ENCODE data around the gene EVX2.

EVX2 gene

DNA sequence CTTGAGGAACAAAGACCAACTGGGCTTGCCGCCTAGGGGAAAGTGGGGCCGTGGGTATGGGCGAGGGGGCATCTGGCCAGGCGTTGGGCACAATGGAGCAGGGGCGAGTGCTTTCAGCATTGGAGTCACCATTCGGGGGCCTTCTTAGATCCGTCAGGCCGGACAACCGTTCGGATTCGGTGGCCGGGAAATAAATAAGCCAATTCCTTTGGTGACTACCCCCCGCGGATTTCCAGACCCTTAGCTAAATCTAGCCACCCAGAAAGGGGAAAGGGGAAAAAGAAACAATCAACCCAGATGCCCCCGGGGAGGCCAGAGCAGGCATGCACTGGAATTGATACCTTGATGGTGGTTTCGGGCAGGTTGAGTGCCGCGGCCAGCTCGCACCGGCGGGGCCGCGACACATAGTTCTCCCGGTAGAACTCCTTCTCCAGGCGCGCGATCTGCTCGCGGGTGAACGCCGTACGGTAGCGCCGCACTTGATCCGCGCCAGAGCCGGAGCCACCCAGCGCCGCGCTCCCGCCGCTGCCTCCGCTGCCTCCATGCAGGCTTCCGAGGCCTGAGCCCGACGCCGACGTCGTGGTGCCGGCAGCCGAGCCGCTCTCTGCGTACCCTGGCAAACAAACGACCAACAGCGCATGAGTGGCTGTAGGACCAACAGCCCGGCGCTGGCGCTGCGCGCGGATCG lies 1.8 kb downstream of the EVX2 start:
- DNase-seq = no peak

DNA sequence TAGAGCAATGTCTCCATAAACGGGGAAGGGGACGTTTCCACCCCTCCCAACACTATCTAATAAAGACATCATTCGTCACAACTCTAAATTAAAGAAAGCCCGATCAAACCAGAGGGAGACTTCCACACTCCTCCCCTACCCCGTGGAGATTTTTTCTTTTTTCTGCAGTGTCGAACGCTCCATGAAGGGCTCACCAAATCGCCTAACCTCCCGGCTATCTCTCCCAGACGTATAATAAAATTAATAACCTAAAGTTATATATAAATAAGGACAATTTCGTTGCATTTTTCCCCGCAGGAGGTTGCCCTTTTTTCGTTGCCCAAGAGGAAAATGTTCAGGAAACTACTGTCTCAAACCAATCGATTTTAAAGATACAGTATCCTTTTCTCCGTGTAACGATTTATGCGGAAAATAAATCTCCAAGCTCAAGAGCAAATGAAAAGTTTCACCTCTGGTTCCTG lies 2.4 kb downstream of the EVX2 start:
- no peak for DNase-seq

DNA sequence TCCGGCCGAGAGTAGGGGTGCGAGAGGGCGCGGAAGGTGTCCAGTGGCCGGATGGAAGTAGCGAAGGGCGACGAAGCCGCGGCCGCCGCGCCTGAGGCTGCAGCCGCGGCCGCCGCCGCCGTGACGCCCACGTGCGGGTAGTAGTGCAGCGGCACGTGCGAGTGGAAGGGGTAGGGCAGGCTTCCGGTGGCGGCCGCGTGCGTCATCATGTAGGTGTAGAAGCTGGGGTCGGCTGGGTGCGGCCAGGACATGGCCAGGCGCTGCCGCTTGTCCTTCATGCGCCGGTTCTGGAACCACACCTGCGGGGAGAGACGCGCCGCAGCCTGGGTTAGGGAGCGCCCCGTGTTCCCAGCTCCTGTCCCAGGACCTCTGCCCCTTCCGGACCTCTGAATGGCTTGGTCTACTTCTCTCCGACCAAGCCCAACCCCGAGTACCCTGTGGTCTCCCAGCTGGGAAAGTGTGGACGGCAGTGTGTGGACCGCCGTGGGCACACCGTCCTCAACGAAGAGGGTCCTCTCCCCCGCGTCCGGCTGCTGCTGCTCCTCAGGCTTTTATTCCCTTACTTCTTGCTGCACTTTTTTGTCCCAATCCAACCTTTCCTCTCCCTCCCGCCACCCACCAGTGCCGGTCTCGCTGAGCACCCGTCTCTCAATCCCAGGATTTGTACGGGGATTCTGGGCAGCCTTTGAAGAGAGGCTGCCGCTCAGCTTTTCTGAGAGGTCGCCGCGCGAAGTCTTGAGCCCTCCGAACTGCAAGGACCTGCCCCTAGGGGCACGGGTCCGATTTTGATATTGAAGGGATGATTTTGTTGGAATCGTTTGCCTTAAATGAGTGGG lies 3.0 kb downstream of the EVX2 start:
- DNase-seq = no peak

- no peak for DNase-seq
Measured at GRCh38 chr2:176079831-176080539, 3.8 kb downstream of the EVX2 start.

GRCh38 chr2:176079285-176079830 lies 4.4 kb downstream of the EVX2 start:
- DNase-seq = no peak

DNA sequence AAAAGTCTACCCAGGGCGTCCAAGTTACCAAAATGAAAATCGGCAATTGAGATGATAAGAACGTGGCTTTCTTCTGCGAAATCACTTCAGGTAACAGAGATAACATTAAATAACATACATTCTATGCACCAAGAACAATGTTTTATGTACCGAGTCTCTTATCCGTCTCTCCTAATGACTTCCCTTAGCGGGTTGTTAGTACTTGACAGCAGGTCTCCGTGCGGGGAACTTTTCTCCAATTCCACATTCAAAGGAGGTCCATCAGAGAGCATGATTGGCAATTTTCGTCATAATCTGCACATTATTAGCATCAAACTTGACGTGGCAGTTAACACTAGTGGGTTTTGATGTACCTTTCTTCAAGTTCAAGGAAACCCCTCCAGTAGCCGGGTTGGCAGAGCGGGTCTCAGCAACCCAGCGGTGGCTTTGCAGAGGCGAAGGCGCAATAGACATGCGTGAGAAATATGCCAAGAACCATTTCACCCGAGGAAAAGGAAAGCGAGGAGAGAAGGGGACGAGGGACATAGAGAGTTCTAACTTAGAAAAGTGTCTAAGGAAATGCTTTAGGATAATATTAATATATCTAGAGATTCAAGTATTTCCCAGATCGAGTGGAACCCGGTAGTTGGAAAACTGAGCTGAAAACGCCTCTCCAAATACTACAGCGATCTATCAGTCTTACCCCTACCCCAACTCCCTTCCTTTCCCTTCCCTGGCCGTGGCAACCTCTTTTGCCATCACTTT lies 5.0 kb downstream of the EVX2 start:
- no peak for DNase-seq

- DNase-seq = no peak
Measured at GRCh38 chr2:176076796-176077195, 7.0 kb downstream of the EVX2 start.

- DNase-seq = no peak
Measured at GRCh38 chr2:176076063-176076462, 7.7 kb downstream of the EVX2 start.

- DNase-seq = no peak
Measured at GRCh38 chr2:176075481-176075880, 8.3 kb downstream of the EVX2 start.

DNA sequence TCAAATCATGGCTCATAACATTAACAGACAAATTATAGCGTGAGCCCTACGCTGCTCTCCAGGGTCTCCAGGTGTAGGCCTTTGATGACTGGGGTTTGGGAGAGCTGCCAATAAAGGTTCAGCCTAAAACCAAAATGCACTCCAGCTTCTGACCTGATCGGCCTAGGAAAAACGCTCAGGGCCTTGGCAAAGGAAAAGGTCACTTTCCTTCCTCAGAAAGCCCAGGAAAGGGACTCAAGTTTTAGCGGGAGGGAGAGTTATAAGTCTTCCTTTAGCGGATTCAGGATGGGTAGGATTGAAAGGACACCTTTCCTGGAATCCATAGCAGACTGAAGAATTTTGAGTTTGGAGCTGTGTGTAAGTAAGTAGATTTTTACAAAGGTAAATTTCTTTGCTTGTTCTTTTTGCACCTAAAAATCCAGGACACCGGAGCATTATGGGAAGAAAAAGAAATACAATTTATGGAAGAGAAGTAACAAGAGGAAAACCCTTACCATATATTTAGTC lies 8.8 kb downstream of the EVX2 start:
- DNase-seq = no peak

- no peak for DNase-seq
Measured at GRCh38 chr2:176072951-176073904, 10.5 kb downstream of the EVX2 start.

DNA sequence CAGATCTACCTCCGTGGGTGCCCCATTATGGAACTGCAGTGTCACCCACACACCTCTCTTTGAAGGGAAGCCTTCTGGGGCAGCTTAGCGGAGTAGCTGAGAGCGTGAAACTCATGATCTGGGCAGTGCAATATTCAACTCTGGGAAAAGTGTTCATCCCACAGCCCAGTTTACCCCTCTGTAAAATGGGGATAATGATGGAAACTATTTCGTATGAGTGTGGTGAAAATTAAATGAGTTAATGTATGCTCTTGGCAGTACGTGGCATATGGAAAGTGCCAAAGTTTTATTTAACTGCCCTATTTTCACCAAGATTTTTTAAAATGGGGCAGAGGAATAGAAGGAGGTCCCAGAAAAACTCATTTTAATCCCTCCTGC lies 11.5 kb downstream of the EVX2 start:
- no peak for DNase-seq

DNA sequence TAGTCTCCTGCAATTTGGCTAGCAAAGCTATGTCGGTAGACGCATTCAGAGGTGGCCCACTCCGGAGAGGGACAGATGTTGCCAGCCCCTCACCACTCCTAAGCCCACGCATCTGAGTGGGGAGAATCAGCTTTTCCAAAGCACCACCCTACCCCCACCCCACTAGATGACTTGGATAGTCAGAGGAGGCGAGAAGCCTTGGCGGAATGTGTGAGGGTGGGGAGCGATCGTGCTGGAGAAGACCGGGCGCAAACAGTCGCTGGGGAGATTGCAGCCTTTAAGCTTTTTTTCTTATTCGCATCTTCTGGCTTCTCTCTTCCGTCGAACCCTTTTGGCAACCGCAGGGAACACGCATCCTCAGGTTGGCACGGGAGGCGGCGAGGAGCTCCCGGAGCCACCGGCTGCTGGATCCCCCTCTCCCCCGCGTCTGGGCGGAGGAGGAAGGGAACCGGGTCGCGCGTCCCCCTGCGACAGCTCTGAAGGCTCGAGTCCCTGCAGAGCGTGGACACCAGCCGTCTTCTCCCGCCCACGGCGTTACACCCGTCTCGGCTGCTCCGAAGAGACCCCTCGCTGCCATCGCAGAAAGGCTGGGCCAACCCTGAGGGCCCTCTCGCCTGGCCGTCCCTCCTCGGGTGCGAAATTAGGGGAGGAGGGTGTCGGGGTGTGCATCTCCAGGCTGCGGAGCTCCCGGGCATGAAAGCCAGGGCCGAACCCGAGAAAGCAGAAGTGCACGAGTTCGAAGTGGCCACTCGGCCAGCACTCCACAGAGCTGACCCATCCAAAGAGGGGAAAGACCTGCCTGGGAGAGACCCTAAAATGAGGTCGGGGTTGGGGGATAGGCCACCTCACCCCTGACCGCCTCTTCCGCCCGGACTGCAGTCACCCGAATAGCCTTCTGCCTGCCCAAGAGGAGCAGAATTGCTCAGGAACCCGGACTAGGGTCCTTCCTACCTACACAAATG lies 12.2 kb downstream of the EVX2 start:
- no peak for DNase-seq

- no peak for DNase-seq
Measured at GRCh38 chr2:176068419-176068832, 15.3 kb downstream of the EVX2 start.

GRCh38 chr2:176067589-176068418 lies 16.0 kb downstream of the EVX2 start:
- DNase-seq = no peak

DNA sequence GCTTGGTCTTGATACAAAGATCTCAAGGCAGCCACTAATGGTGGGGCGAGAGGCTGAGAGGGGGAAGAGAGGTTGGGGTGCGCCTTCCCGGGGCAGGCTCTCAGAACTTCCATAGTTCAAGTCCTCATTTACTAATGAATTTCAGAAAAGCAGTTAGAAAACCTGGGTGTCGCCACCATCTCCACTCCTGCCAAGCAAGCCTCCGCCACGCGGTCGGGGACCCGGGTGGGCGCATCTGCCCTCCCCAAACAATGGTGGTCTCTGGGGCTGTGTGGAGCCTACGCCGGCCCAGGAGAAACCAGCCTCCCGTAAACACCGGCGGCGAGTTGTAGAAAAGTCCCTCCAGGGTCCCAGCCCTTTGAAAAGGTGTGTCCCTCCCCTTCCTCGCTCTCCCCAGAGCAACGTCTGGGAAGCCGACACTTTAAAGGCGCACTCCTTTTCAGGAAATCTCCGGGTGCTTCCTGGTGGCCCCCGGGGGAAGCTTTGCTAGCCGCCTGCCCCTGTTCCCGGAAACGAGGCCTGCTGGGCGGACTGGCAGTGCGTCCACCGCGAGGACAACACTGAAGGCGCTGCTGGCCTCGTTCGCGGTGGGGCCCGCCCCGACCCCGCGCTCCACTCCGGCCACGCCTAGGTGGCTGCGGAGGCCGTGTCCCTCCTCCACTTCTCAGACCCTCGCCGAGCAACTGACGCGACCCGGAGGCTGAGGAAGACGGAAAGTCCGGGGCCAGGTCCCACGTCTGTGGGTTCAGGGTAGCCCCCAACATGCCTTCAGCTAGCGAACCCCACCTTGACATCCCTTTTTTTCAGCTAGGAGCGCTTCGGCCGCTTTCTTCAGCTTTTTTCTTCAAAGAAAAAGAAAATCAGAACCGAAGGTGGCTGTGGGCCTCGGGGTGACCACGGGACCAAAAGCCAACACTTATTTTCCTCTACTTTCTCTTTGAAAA lies 16.8 kb downstream of the EVX2 start:
- DNase-seq = no peak

DNA sequence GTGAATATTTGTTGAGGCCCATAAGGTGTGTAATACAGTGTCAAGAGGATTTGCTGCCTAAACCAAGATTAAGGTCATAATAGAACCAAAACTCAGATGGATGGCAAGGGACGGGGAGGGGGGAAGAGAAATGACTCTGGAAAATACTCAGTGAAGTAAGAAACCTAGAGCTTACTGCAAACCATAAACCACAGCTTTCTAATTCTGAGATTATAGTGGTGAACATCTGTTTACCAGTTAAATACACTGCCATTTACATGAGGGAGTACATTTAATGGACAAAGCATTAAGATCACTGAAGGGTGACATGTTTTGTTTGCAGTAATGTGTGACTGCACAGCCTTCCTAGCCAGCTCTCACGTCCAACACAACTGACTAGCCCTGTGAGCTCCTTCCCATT lies 19.8 kb downstream of the EVX2 start:
- DNase-seq = no peak

DNA sequence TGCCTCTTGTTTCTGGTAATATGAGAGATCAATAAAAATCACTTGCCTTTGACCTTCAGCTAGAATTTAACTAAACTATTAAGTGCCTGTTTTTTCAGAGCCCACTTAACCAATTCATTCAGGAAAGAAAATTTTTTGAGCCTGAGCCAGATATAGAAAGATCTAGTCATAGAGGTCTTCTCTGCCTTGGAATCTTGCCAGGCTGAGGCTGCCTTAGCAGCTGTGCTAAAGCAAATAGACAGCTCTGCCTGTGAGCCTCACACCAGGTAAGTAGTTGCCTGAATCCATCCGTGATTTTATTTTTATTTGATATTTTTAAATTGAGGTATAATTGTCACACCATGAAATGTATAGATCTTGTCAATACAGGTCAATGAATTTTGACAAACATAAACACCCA lies 27.4 kb downstream of the EVX2 start:
- DNase-seq = no peak

Data from inflammatory macrophage (primary cell).